Stimulated activated naive CD4-positive, alpha-beta T cell treated with Interleukin-2 at 50 U/mL for 16 hours (primary cell): Measurements from ENCODE around the gene NNT.
"Not testable (repeated sequence)": the region's sequence is repeated elsewhere in the genome, so short reads cannot be mapped to it uniquely, and the experiment has no call there.

Experiments
- DNase-seq: peaks from one replicate; lab custom pipeline; 2025; lab: John Stamatoyannopoulos, UW

Gene NNT

DNA sequence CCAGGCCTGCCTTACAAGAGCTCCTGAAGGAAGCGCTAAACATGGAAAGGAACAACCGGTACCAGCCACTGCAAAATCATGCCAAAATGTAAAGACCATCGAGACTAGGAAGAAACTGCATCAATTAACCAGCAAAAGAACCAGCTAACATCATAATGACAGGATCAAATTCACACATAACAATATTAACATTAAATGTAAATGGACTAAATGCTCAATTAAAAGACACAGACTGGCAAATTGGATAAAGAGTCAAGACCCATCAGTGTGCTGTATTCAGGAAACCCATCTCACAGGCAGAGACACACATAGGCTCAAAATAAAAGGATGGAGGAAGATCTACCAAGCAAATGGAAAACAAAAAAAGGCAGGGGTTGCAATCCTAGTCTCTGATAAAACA lies 116.8 kb downstream of the NNT start:
- DNase-seq: not testable (repeated sequence)

DNA sequence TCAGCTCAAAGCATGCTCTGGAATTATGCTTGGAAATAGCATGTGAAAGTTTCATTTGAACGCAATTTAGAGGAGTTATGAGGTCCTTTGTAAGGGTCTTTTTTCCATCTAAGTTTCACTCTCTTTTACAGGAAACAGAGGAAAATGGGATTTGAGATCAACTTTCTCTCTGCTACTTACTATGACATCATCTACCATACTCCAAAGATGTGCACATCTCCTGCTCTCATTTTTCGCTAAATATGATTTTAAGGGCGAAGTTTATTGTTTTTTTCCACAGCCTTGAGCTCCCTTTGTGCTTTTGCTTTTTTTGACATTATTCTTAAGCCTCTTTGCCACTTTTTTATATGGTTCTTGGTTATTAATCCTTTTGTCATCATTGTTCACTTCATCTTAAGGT lies 125.6 kb downstream of the NNT start:
- no peak for DNase-seq

DNA sequence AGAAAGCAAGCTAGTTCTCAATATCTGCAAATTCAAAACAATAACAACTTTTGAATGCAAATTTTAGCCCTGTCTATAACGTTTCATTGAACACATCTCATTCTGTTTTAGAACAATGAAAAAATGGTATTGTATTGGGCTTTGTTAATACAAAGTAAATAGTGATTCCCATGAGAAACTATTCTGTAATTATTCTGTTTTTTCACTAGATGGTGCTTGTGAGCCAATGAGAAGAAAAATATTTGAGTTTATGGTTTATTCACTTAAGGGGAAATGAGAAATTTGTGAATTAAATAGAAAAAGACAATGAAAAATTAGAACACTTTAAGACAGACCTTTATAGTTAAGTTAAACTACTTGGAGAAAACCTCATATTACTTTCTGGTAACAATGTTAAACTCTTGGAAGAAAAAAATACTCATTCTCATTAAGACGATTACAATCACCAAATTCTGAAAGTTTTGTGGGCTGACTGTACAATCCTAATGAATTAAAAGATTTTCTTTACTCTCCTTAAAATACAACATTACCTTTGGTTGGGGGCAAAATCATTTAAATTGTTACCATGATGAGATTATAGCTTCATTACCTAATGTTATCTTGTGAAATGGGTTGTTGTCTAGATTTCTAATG lies 127.0 kb downstream of the NNT start:
- DNase-seq: no peak

DNA sequence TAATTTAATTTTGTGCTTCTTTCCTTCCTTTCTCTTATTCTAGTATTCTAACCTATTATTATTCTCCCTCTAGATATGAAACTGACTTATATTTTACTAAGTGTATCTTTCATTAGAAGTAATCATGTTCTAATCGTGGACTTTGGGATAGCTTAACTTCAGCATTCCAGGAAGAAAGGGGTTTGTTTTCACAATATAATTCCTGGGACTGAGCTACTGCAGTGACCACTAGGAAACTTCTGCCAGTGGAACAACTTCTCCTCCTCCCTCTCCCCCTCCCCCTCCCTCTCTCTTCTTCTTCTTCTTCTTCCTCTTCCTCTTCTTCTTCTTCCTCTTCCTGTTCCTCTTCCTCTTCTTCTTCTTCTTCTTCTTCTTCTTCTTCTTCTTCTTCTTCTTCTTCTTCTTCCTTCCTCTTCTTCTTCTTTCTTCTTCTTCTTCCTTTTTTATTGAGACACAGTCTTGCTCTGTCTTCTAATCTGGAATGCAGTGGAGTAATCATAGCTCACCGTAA lies 127.9 kb downstream of the NNT start:
- no peak for DNase-seq

DNA sequence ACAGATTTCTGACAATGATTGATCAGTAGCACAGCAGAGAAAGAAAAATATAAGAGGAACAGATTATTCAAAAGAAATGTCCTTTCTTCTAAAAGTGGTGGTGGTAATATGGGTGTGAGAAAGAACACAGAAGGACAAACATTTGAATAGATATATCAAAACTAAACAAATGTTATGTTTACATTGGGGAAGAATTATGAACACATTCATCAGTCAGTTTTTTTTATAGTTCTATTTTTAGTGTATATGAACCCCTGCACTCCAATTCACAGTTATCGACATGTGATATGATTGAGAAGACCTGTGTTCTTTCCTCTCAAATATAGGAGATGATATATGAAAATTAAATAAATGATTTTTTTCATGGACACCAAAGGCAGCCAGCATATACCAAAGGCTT lies 128.6 kb downstream of the NNT start:
- DNase-seq: no peak

DNA sequence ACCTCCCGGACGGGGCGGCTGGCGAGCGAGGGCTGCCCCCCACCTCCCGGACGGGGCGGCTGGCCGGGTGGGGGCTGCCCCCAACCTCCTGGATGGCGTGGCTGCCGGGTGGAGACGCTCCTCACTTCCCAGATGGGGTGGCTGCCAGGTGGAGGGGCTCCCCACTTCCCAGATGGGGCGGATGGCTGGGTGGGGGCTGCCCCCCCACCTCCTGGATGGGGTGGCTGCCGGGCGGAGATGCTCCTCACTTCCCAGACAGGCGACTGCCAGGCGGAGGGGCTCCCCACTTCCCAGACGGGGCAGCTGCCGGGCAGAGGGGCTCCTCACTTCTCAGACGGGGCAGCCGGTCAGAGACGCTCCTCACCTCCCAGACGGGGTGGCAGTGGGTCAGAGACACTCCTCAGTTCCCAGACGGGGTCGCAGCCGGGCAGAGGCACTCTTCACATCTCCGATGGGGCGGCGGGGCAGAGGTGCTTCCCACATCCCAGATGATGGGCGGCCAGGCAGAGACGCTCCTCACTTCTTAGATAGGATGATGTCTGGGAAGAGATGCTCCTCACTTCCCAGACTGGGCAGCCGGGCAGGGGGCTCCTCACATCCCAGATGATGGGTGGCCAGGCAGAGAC lies 143.1 kb downstream of the NNT start:
- not testable (repeated sequence) for DNase-seq

DNA sequence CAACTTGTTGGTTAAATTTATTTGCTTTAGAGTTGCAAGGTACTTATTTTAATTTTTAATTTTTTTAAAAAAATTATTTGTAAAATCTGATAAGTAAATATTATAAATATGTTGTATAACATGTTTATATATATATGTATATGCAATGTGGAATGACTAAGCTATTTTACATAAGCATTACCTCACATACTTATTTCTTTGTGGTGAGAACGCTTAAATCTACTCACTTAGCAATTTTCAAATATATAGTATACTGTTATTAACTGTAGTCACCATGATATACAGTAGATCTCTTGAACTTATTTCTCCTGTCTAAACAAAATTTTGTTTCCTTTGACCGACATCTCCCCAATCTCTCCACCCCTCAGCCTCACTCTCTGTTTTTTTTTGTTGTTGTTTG lies 147.8 kb downstream of the NNT start:
- no peak for DNase-seq

DNA sequence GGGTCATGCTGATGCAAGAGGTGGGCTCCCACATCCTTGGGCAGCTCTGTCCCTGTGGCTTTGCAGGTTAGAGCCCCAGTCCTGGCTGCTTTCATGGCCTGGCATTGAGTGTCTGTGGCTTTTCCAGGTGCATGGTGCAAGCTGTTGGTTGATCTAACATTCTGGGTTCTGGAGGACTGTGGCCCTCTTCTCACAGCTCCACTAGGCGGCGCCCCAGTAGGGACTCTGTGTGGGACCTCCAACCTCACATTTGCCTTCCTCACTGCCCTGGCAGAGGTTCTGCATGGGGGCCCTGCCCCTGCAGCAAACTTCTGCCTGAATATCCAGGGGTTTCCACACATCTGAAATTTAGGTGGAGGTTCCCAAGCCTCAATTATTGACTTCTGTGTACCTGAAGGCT lies 150.1 kb downstream of the NNT start:
- no peak for DNase-seq
